ENCODE data around the gene MAML2.

GRCh38 chr11:96082002-96082899 lies 260.7 kb downstream of the MAML2 start:
- TF ChIP-seq CTCF (IDR thresholded peaks at IDR 0.05; ENCODE audit: poor library complexity) (no peak), EZH2 (IDR thresholded peaks at IDR 0.05; ENCODE audit: borderline replicate concordance) (no peak)

All from hepatocyte (in vitro differentiated cells).